Mucosa of stomach (tissue), 1 donor: ENCODE results near the gene WDFY2.
A peak's percentile ranks its signal among the peaks of the same experiment; 100 is the strongest.

Experiments used
- H3K27me3 ChIP-seq: one replicate; pipeline ENCODE4 v1.7.0; 2013; ENCODE audit warnings: mild to moderate bottlenecking, low read length; ENCODE audit not compliant: control insufficient read depth, insufficient read depth
- H3K36me3 ChIP-seq: one replicate; pipeline ENCODE4 v1.7.0; 2013; ENCODE audit warnings: low read length; ENCODE audit not compliant: control insufficient read depth, insufficient read depth
- H3K4me1 ChIP-seq: one replicate; pipeline ENCODE4 v1.7.0; 2013; ENCODE audit warnings: mild to moderate bottlenecking, low read length; ENCODE audit not compliant: control insufficient read depth, insufficient read depth
- H3K4me3 ChIP-seq: one replicate; pipeline ENCODE4 v1.7.0; 2013; ENCODE audit warnings: low read length
- H3K9ac ChIP-seq: one replicate; pipeline ENCODE4 v1.7.0; 2013; ENCODE audit warnings: mild to moderate bottlenecking, low read length, moderate library complexity
- H3K9me3 ChIP-seq: one replicate; pipeline ENCODE4 v1.7.0; 2013; ENCODE audit warnings: mild to moderate bottlenecking, low read length, moderate library complexity; ENCODE audit not compliant: control insufficient read depth
- donor health status: Pancreatic carcinoma.

WDFY2 gene

GRCh38 chr13:51745243-51745642 is 161.0 kb downstream of the WDFY2 start:
- Histone ChIP-seq H3K36me3 (no peaks in the 10 kb centered on the region), H3K9ac (no peak overlapping the region), H3K9me3 (peaks cover 5% of the 10 kb centered on the region), H3K4me3 (no peak overlapping the region), H3K4me1 (no peaks in the 10 kb centered on the region), H3K27me3 (no peaks in the 10 kb centered on the region)

GRCh38 chr13:51746802-51747201 is 162.5 kb downstream of the WDFY2 start:
- Histone ChIP-seq H3K9me3 (peaks cover 5% of the 10 kb centered on the region), H3K4me3 (no peak overlapping the region), H3K27me3 (no peaks in the 10 kb centered on the region), H3K9ac (no peak overlapping the region), H3K4me1 (no peaks in the 10 kb centered on the region), H3K36me3 (no peaks in the 10 kb centered on the region)

GRCh38 chr13:51747438-51748434 is 163.5 kb downstream of the WDFY2 start:
- Histone ChIP-seq H3K9ac (no peak overlapping the region), H3K36me3 (no peaks in the 10 kb centered on the region), H3K4me3 (no peak overlapping the region), H3K27me3 (no peaks in the 10 kb centered on the region), H3K9me3 (peaks cover 5% of the 10 kb centered on the region), H3K4me1 (no peaks in the 10 kb centered on the region)

- H3K27me3 ChIP-seq: no peaks in the 10 kb centered on the region
- no peak overlapping the region for H3K9ac ChIP-seq
- no peaks in the 10 kb centered on the region for H3K4me1 ChIP-seq
- no peaks in the 10 kb centered on the region for H3K9me3 ChIP-seq
- H3K4me3 ChIP-seq: no peak overlapping the region
- no peaks in the 10 kb centered on the region for H3K36me3 ChIP-seq
Observed at GRCh38 chr13:51756651-51757050, 172.4 kb downstream of the WDFY2 start.

GRCh38 chr13:51758691-51759090 is 174.4 kb downstream of the WDFY2 start:
- no peaks in the 10 kb centered on the region for H3K9me3 ChIP-seq
- H3K4me1 ChIP-seq: no peaks in the 10 kb centered on the region
- H3K36me3 ChIP-seq: no peaks in the 10 kb centered on the region
- no peak overlapping the region for H3K4me3 ChIP-seq
- no peaks in the 10 kb centered on the region for H3K27me3 ChIP-seq
- H3K9ac ChIP-seq: no peak overlapping the region

GRCh38 chr13:51759240-51759639 is 175.0 kb downstream of the WDFY2 start:
- H3K4me1 ChIP-seq: peaks cover 3% of the 10 kb centered on the region
- no peaks in the 10 kb centered on the region for H3K27me3 ChIP-seq
- no peaks in the 10 kb centered on the region for H3K36me3 ChIP-seq
- H3K4me3 ChIP-seq: no peak overlapping the region
- H3K9ac ChIP-seq: no peak overlapping the region
- no peaks in the 10 kb centered on the region for H3K9me3 ChIP-seq

GRCh38 chr13:51760592-51760991 is 176.3 kb downstream of the WDFY2 start:
- Histone ChIP-seq H3K9ac (peak overlapping the region; percentile 16), H3K36me3 (no peaks in the 10 kb centered on the region), H3K27me3 (no peaks in the 10 kb centered on the region), H3K9me3 (no peaks in the 10 kb centered on the region), H3K4me3 (no peak overlapping the region), H3K4me1 (peaks cover 14% of the 10 kb centered on the region)

GRCh38 chr13:51761643-51762350 is 177.5 kb downstream of the WDFY2 start:
- H3K9ac ChIP-seq: no peak overlapping the region
- H3K36me3 ChIP-seq: no peaks in the 10 kb centered on the region
- no peak overlapping the region for H3K4me3 ChIP-seq
- no peaks in the 10 kb centered on the region for H3K9me3 ChIP-seq
- H3K27me3 ChIP-seq: no peaks in the 10 kb centered on the region
- peaks cover 14% of the 10 kb centered on the region for H3K4me1 ChIP-seq

- H3K4me1 ChIP-seq: peaks cover 14% of the 10 kb centered on the region
- no peak overlapping the region for H3K9ac ChIP-seq
- H3K9me3 ChIP-seq: no peaks in the 10 kb centered on the region
- no peaks in the 10 kb centered on the region for H3K36me3 ChIP-seq
- no peaks in the 10 kb centered on the region for H3K27me3 ChIP-seq
- no peak overlapping the region for H3K4me3 ChIP-seq
Observed at GRCh38 chr13:51763486-51763885, 179.2 kb downstream of the WDFY2 start.

GRCh38 chr13:51764184-51765141 is 180.2 kb downstream of the WDFY2 start:
- H3K9me3 ChIP-seq: no peaks in the 10 kb centered on the region
- H3K27me3 ChIP-seq: no peaks in the 10 kb centered on the region
- peak overlapping the region; percentile 56 for H3K9ac ChIP-seq
- H3K4me1 ChIP-seq: peaks cover 17% of the 10 kb centered on the region
- no peak overlapping the region for H3K4me3 ChIP-seq
- H3K36me3 ChIP-seq: no peaks in the 10 kb centered on the region

GRCh38 chr13:51765142-51765515 is 180.9 kb downstream of the WDFY2 start:
- peak overlapping the region; percentile 56 for H3K9ac ChIP-seq
- peaks cover 24% of the 10 kb centered on the region for H3K4me1 ChIP-seq
- H3K27me3 ChIP-seq: no peaks in the 10 kb centered on the region
- H3K36me3 ChIP-seq: no peaks in the 10 kb centered on the region
- no peak overlapping the region for H3K4me3 ChIP-seq
- no peaks in the 10 kb centered on the region for H3K9me3 ChIP-seq
